Smooth muscle cell (in vitro differentiated cells): ENCODE data around the gene SINHCAF. TPM values are rescaled to one million over a fixed set of nuclear protein-coding genes. Genes with fewer than 3 reads are reported as not detected.

Experiments
- DNase-seq: peaks from one replicate; lab custom pipeline; 2025; ENCODE audit not compliant: unreplicated experiment; lab: John Stamatoyannopoulos, UW
- H2AFZ ChIP-seq: fragments of 200-600 bp; sonication (generic); 2 replicates; pipeline ENCODE4 v1.6.0; 2016; ENCODE audit warnings: antibody characterized with exemption, low read depth, mild to moderate bottlenecking
- H3F3A ChIP-seq: fragments of 200-600 bp; sonication (generic); 2 replicates; pipeline ENCODE4 v1.6.0; 2017; ENCODE audit warnings: antibody characterized with exemption, low read depth
- H3K27ac ChIP-seq: fragments of 200-600 bp; sonication (generic); 2 replicates; pipeline ENCODE4 v1.5.1; 2016; ENCODE audit warnings: low read depth, mild to moderate bottlenecking
- H3K27me3 ChIP-seq: fragments of 200-600 bp; sonication (generic); 2 replicates; pipeline ENCODE4 v1.6.1; 2016; ENCODE audit warnings: low read depth, mild to moderate bottlenecking
- H3K36me3 ChIP-seq: fragments of 200-600 bp; sonication (generic); 2 replicates; pipeline ENCODE4 v1.5.1; 2016; ENCODE audit warnings: low read depth
- H3K4me1 ChIP-seq: fragments of 200-600 bp; sonication (generic); 2 replicates; pipeline ENCODE4 v1.5.1; 2016; ENCODE audit warnings: low read depth
- H3K4me2 ChIP-seq: fragments of 200-600 bp; sonication (generic); 2 replicates; pipeline ENCODE4 v1.6.0; 2016; ENCODE audit warnings: mild to moderate bottlenecking
- H3K4me3 ChIP-seq: fragments of 200-600 bp; sonication (generic); 2 replicates; pipeline ENCODE4 v1.5.1; 2016; ENCODE audit warnings: mild to moderate bottlenecking
- H3K79me2 ChIP-seq: fragments of 200-600 bp; sonication (generic); 2 replicates; pipeline ENCODE4 v1.6.0; 2016; ENCODE audit warnings: low read depth, mild to moderate bottlenecking
- H3K9ac ChIP-seq: fragments of 200-600 bp; sonication (generic); 2 replicates; pipeline ENCODE4 v1.6.0; 2016; ENCODE audit warnings: low read depth
- H3K9me3 ChIP-seq: fragments of 200-600 bp; sonication (generic); replicated peaks from 2 replicates; pipeline ENCODE4 v1.5.1; 2016; ENCODE audit warnings: low read depth
- H4K20me1 ChIP-seq: fragments of 200-600 bp; sonication (generic); 2 replicates; pipeline ENCODE4 v1.6.0; 2016; ENCODE audit warnings: low read depth
- WGBS: methylation state at CpG from one replicate; pipeline ENCODE4 v1.1.7; 2016; ENCODE audit warnings: low lambda C conversion rate; 5-methylcytosine and 5-hydroxymethylcytosine counted together
- polyA plus RNA-seq: library from polyadenylated mRNA; unstranded; fragments of >200 nt; fragmentation: Nextera tagmentation; extraction: Ambion mirVana; gene quantifications from 2 replicates; pipeline ENCODE4 v1.2.1, GENCODE V29; 2016
- small RNA-seq: library from RNA; depleted of rRNA; stranded (forward); fragments of <200 nt; gene quantifications from one replicate; pipeline ENCODE3, GENCODE V24; 2014
- total RNA-seq: library from RNA; depleted of rRNA; stranded (reverse); fragments of >200 nt; gene quantifications from 2 replicates; pipeline ENCODE4 v1.2.3, GENCODE V29; 2014
- TF ChIP-seq, protein P1 (sequence below): fragments of 200-600 bp; sonication (generic); IDR thresholded peaks from 2 replicates; pipeline ENCODE4 v1.5.1; 2017; ENCODE audit warnings: borderline replicate concordance, mild to moderate bottlenecking, antibody characterized with exemption; ENCODE audit not compliant: insufficient read depth, poor library complexity, severe bottlenecking

SINHCAF gene
- total and polyA plus RNA-seq, 2 experiments from 2014 or later: 41.6 to 101 TPM

GRCh38 chr12:31232361-31232965, 93.5 kb downstream of the SINHCAF start:
- Histone ChIP-seq H3K9me3 (no peaks in the 10 kb centered on the region), H3K9ac (no peak overlapping the region), H3F3A (no peaks in the 10 kb centered on the region), H4K20me1 (no peaks in the 10 kb centered on the region), H3K79me2 (no peaks in the 10 kb centered on the region), H3K36me3 (no peaks in the 10 kb centered on the region), H3K27ac (no peak overlapping the region), H3K4me3 (no peak overlapping the region), H3K4me2 (no peak overlapping the region), H3K4me1 (no peaks in the 10 kb centered on the region), H2AFZ (no peak overlapping the region), H3K27me3 (no peaks in the 10 kb centered on the region)
- WGBS: 92% methylated on average over 11 of the region's 11 CpGs
- no peak for DNase-seq
- TF ChIP-seq, protein P1, sequence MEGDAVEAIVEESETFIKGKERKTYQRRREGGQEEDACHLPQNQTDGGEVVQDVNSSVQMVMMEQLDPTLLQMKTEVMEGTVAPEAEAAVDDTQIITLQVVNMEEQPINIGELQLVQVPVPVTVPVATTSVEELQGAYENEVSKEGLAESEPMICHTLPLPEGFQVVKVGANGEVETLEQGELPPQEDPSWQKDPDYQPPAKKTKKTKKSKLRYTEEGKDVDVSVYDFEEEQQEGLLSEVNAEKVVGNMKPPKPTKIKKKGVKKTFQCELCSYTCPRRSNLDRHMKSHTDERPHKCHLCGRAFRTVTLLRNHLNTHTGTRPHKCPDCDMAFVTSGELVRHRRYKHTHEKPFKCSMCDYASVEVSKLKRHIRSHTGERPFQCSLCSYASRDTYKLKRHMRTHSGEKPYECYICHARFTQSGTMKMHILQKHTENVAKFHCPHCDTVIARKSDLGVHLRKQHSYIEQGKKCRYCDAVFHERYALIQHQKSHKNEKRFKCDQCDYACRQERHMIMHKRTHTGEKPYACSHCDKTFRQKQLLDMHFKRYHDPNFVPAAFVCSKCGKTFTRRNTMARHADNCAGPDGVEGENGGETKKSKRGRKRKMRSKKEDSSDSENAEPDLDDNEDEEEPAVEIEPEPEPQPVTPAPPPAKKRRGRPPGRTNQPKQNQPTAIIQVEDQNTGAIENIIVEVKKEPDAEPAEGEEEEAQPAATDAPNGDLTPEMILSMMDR: no peak

- no peak overlapping the region for H3K4me3 ChIP-seq
- 81% methylated on average over 14 of the region's 14 CpGs for WGBS
- H3F3A ChIP-seq: no peaks in the 10 kb centered on the region
Measured at GRCh38 chr12:31231611-31232360, 94.2 kb downstream of the SINHCAF start.

More at GRCh38 chr12:31231611-31232360, 94.2 kb downstream of the SINHCAF start:
- H3K9ac ChIP-seq: no peak overlapping the region
- no peak overlapping the region for H3K4me2 ChIP-seq
- TF ChIP-seq, protein P1: no peak
- no peaks in the 10 kb centered on the region for H4K20me1 ChIP-seq
- DNase-seq: no peak
- no peaks in the 10 kb centered on the region for H3K36me3 ChIP-seq
- H2AFZ ChIP-seq: no peak overlapping the region
- no peak overlapping the region for H3K27ac ChIP-seq
- no peaks in the 10 kb centered on the region for H3K9me3 ChIP-seq
- H3K27me3 ChIP-seq: no peaks in the 10 kb centered on the region
- H3K4me1 ChIP-seq: no peaks in the 10 kb centered on the region
- H3K79me2 ChIP-seq: no peaks in the 10 kb centered on the region

Small RNA genes lying within 50 kb of the gene (small RNA-seq; reads per million reads assigned to genes)
- not detected for gene AC024940.4
- gene AC024940.5: 0.18 reads per million
- gene MREGP1: not detected
- gene RF00026: not detected
